Ectodermal cell (in vitro differentiated cells): ENCODE measurements around the gene ACAT2.
"Not testable (repeated sequence)": the region's sequence is repeated elsewhere in the genome, so short reads cannot be mapped to it uniquely, and the experiment has no call there.

Experiments used
- H3K27ac ChIP-seq: 2 replicates; pipeline ENCODE4 v1.7.0; 2013; ENCODE audit warnings: mild to moderate bottlenecking, low read depth, low read length; ENCODE audit not compliant: insufficient read depth, poor library complexity, severe bottlenecking
- H3K27me3 ChIP-seq: 2 replicates; pipeline ENCODE4 v1.7.0; 2013; ENCODE audit warnings: mild to moderate bottlenecking, low read length; ENCODE audit not compliant: insufficient read depth, control insufficient read depth, poor library complexity, severe bottlenecking
- H3K36me3 ChIP-seq: one replicate; pipeline ENCODE4 v1.7.0; 2013; ENCODE audit warnings: low read length; ENCODE audit not compliant: control insufficient read depth, insufficient read depth
- H3K4me1 ChIP-seq: one replicate; pipeline ENCODE4 v1.7.0; 2013; ENCODE audit warnings: low read length; ENCODE audit not compliant: control insufficient read depth, insufficient read depth
- H3K4me3 ChIP-seq: 2 replicates; pipeline ENCODE4 v1.7.0; 2013; ENCODE audit warnings: low read depth, low read length, control low read depth; ENCODE audit not compliant: insufficient read depth
- H3K9me3 ChIP-seq: 2 replicates; pipeline ENCODE4 v1.7.0; 2013; ENCODE audit warnings: mild to moderate bottlenecking, low read length, moderate library complexity; ENCODE audit not compliant: control insufficient read depth
- WGBS, 2 experiments: methylation state at CpG; one replicate each; pipeline ENCODE4 v1.1.7; 2013; ENCODE audit warnings: missing lambda C conversion rate in 2 of 2; 5-methylcytosine and 5-hydroxymethylcytosine counted together

Gene ACAT2

GRCh38 chr6:159821726-159822125 lies 59.9 kb downstream of the ACAT2 start:
- 93% methylated on average over 10 of the region's 10 CpGs for WGBS, 2 experiments

GRCh38 chr6:159823953-159824352 lies 62.1 kb downstream of the ACAT2 start:
- Histone ChIP-seq H3K9me3 (no peaks in the 10 kb centered on the region), H3K4me3 (no peak overlapping the region), H3K27me3 (no peaks in the 10 kb centered on the region), H3K27ac (no peak overlapping the region), H3K4me1 (no peaks in the 10 kb centered on the region), H3K36me3 (no peaks in the 10 kb centered on the region)
- 90 to 96% methylated on average over 3 of the region's 3 CpGs for WGBS, 2 experiments

More at GRCh38 chr6:159821726-159822125, 59.9 kb downstream of the ACAT2 start:
- no peak overlapping the region for H3K4me3 ChIP-seq
- H3K27me3 ChIP-seq = no peaks in the 10 kb centered on the region
- no peak overlapping the region for H3K27ac ChIP-seq
- no peaks in the 10 kb centered on the region for H3K4me1 ChIP-seq
- no peaks in the 10 kb centered on the region for H3K36me3 ChIP-seq
- H3K9me3 ChIP-seq = no peaks in the 10 kb centered on the region

DNA sequence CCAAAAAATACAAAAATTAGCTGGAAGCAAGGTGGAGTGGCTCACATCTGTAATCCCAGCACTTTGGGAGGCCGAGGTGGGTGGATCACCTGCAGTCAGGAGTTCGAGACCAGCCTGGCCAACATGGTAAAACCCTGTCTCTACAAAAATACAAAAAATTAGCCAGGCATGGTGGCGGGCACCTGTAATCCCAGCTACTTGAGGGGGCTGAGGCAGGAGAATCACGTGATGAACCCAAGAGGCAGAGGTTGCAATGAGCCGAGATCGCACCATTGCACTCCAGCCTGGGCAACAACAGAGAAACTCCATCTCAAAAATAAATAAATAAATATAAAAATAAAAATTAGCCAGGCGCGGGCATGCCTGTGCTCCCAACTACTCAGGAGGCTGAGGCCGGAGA lies 62.8 kb downstream of the ACAT2 start:
- not testable (repeated sequence) for H3K9me3 ChIP-seq, H3K27me3 ChIP-seq, H3K27ac ChIP-seq, H3K4me1 ChIP-seq, H3K4me3 ChIP-seq, H3K36me3 ChIP-seq
- 90 to 94% methylated on average over 7 to 8 of the region's 9 CpGs for WGBS, 2 experiments

DNA sequence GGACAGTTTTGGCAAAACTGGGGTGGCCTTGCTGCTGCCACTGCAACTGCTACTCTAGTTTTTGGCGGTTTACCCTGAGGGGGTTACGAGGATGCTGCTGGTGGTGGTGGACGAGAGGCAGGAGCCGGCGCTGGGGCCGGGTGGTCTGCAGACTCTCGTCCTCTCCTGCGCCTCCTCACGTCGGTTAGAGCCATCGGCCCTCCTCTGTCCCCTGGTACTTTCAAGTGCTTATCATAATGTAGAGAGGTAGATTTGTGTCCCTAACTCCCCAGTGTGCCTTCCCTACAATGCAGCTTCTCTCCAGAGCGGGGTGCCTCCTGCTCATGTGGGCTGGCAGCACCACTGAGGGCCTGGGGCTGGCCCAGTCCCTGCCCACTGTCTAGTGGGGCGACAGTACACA lies 64.2 kb downstream of the ACAT2 start:
- Histone ChIP-seq H3K4me1 (no peaks in the 10 kb centered on the region), H3K27me3 (no peaks in the 10 kb centered on the region), H3K27ac (no peak overlapping the region), H3K4me3 (no peak overlapping the region), H3K36me3 (no peaks in the 10 kb centered on the region), H3K9me3 (no peaks in the 10 kb centered on the region)
- WGBS, 2 experiments = 94 to 95% methylated on average over 13 of the region's 13 CpGs

GRCh38 chr6:159826968-159827647 lies 65.3 kb downstream of the ACAT2 start:
- 95 to 96% methylated on average over 16 of the region's 16 CpGs for WGBS, 2 experiments
- H3K4me1 ChIP-seq = no peaks in the 10 kb centered on the region
- H3K27me3 ChIP-seq = no peaks in the 10 kb centered on the region
- no peak overlapping the region for H3K4me3 ChIP-seq
- no peaks in the 10 kb centered on the region for H3K9me3 ChIP-seq
- no peaks in the 10 kb centered on the region for H3K36me3 ChIP-seq
- no peak overlapping the region for H3K27ac ChIP-seq

DNA sequence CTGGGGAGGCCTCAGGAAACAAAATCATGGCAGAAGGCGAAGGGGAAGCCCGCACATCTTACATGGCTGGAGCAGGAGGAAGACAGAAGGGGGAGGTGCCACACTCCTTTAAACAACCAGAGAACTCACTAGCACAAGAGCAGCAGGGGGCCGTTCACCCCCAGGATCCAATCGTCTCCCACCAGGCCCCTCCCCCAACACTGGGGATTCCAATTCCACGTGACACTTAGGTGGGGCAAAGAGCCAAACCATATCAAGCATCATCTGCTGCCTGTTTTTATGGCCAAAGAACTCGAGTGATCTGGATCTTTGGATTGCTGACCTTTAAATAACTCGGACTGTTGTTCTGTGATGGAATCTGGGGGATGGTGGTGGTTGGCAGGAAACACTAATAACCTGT lies 66.2 kb downstream of the ACAT2 start:
- H3K9me3 ChIP-seq = no peaks in the 10 kb centered on the region
- 81 to 84% methylated on average over 6 to 7 of the region's 7 CpGs for WGBS, 2 experiments
- H3K36me3 ChIP-seq = no peaks in the 10 kb centered on the region
- no peaks in the 10 kb centered on the region for H3K27me3 ChIP-seq
- no peak overlapping the region for H3K4me3 ChIP-seq
- no peaks in the 10 kb centered on the region for H3K4me1 ChIP-seq
- no peak overlapping the region for H3K27ac ChIP-seq
